HG02884 (cell line): Measurements from ENCODE around the gene LZTR1.

Experiments used
- ATAC-seq: cut with Tn5 transposase; IDR thresholded peaks from one replicate; pipeline ENCODE4 v1.9.1; 2021; ENCODE audit warnings: mild to moderate bottlenecking, moderate library complexity; ENCODE audit not compliant: unreplicated experiment

Gene LZTR1

DNA sequence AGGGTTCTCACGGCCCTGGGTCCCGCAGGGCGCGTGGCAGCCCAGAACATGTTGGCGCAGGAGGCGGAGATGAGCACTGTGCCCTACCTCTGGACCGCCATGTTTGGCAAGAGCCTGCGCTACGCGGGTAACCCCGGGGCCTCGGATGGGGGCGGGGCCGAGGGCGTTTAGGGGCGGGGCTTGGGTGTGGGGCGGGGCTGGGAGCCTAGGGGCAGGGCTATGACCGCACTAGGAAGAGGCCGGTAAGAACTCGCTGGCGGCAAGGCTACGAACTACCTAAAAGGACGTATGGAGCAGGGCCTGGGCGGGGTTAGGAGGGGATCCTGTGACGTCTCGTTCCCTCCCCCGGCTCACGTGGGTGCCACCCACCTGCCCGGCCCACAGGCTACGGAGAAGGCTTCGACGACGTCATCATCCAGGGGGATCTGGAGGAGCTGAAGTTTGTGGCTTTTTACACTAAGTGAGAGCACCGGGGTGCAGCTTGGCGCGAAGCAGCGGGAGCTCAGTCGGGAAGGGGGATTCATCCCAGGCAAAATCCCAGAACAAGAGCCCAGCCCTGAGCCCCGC, 2.8 kb upstream of the LZTR1 start:
- no peak for ATAC-seq

DNA sequence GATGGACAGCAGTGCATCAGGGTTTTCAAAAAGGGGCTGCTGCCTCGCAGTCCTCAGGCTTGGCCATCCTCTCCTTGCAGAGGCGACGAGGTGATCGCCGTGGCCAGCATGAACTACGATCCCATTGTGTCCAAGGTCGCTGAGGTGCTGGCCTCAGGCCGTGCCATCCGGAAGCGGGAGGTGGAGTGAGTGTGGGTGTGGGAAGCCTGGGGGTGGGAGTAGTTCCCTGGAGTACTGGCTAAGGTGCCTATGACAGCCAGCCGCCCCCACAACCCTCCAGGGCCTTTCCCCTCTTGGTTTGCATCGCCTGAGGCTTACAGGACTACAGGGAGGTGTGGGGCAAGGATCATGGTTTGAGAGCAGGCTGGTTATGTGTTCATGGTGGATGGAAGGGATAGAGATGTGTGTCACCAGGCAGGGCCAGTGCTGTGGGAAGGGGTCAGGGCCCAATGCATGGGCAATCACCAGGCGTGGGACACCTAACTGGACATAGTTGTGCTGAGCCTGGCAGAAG, 2.1 kb upstream of the LZTR1 start:
- no peak for ATAC-seq

DNA sequence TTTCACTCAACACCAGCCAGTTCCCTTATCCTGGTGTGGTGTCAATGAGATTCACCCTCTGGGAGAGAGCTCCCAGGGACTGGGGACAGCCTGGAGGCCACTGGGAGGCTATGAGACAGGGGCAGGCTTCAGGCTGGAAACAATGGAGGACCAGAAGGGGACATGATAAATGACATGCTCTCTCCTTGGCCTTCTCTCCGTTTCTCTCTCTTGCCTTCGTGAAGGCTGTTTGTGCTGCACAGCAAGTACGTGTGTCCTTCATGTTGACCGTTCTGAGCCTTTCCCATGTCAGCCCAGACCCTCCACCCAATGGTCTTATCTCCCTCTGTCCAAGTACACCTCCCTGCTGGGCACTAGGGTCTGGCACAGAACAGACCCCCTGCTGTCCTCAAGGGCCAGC, 1.6 kb upstream of the LZTR1 start:
- ATAC-seq = no peak

DNA sequence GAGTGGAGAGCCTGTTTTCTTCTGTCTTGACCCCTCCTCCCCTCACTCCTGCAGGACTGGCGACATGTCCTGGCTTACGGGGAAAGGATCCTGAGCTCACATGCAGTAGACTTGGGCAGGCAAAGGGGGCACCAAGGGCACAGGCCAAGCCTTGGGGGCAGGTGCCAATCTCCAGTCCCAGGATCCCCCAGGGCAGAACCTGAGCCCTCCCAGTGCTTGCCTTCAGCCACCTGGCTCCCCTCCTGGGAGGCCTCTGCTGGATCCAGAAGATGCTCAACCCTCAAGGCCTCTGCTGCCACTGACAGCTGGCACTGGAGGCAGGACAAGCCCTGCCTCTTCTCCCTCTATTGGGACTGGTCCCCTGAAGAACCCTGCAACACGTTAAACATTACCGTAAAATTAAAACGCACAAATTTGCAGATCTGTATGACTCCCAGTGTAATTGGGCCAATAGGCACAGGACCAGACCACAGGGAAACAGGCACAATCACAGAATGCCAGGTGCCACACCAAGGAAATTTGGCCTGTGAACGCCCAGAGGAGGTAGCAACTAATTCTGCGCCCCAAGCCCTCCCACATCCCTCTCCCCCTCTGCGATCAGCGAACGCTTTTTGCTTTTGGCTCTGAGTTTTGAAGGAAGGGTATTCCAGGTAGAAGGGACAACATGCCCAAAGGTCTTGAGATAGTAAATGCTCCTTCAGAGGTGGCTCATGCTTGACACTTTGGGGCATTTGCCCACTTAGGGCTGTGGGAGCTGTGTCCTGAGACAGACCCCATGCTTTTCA, 967 bp upstream of the LZTR1 start:
- no peak for ATAC-seq

DNA sequence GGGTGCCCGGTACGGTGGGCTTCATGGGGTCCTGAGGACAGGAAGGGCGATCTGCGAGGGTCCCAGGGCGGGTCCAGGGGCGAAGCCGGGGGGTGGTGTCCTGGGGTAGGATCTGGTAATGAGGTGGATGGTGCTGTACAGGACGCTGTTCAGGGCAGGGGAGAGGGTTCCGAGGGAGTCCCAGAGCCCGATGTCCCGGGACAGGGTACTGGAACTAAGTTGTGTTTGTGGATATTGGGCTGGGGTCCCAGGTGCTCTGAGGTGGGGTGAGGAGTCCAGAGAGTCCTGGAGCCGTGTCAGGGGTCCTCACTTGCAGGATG, 426 bp downstream of the LZTR1 start:
- no peak for ATAC-seq

DNA sequence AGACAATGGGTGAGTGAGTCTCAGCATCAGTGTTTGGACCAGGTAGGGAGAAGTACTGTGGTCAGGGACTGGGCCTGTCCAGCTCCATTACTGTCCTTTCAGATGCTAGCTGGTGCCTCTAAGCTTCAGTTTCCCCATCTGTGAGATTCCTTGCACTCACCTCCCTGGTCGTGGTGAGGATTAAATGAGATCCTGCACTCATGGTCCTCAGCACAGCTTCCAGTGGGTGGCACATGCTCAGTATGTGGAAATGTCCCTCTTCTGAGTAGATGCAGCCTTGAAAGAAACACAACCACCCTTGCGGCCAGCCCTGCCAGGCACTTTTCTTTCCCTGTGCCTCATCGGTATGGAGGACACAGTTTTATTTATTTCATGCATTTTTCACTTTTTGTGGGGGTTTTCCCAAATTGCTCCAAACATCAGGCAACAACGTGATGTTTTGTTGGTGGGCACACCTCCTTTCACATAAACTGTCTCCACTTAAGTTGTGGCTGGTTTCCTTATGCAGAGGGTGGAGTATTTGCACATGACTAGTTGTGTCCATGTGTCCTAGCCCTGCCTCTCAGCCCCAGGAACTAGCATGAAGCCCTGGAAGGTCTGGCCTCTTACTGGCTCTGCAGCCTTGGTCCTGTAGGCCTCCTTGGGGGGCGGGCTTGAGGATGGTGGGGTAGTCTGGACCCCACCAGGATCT, 1.1 kb downstream of the LZTR1 start:
- no peak for ATAC-seq

DNA sequence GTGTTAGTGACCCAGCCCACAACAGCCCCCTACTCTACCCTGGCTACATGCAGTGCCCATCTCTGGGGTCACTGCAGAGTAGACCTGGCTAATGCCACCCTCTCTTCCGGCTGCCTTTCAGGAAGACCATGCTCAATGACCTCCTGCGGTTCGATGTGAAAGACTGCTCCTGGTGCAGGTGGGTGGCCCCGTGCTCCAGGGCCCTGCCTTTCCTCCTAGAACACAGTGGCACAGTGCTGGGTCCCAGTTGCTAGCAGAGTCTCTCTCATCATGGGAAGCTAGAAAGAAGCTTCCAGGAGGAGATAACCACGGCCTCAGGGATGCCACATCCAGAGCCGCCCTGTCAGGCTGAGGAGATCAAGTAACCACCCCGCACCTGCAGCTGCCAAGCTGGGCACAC, 3.6 kb downstream of the LZTR1 start:
- ATAC-seq = no peak

DNA sequence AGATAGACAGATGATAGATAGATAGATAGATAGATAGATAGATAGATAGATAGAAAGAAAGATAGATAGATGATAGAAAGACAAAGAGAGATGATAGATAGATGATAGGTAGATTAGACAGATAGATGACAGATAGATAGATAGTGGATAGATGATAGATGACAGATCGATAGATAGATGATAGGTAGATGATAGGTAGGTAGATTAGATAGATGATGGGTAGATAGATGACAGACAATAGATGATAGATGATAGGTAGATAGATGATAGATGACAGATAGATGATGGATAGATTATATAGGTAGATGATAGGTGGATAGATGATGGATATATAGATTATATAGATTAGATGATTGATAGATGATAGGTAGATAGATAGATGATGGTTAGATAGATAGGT, 4.3 kb downstream of the LZTR1 start:
- ATAC-seq = no peak

DNA sequence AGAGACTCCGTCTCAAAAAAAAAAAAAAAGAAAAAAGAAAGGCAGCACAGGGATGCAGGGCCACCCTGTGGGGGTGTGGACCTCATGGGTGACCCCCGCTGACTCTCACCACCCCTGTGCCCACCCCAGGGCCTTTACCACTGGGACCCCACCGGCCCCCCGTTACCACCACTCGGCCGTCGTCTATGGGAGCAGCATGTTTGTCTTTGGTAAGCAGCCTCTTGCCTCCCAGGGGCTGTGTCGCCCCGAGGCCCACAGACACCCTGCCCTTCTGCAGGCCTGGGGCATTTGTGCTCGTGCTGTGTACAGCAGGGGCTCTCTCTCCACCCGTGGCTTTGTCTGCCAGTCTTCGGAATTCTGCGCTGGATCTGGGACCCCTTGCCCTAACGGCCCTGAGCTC, 5.3 kb downstream of the LZTR1 start:
- ATAC-seq = no peak

DNA sequence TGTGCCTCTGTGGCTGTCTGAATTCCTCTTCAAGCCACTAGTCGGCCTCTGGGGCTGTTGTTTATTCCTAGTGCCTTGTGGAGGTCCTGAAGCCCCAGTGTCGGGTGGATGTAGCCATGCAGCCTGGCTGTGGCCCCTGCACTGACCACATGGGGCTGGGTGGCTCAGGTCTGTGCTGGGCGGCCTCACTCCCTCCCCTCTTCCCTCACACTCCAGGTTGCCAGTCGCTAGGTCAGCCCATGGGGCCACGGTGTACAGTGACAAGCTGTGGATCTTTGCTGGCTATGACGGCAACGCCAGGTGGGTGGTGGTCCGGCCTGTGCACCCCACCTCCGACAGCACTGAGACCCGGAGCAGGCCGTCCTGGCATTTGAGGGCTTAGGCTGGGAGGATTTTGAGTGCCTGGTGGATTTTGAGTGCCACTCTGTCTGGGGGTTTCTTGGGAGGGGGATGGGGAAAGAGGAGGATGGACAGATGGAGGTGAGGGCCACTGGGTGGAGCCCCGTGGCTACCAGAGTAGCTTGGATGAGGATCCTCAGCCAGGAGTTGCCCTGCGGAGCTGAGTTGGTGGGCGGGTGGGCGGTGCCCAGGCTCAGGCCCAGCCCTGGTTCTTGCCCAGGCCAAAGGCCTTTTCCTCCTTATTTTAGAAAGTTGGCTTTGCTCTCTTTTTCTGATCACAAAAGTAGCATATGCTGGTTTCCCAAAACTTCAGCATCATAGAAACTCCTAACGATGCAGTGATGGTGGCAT, 6.7 kb downstream of the LZTR1 start:
- no peak for ATAC-seq

DNA sequence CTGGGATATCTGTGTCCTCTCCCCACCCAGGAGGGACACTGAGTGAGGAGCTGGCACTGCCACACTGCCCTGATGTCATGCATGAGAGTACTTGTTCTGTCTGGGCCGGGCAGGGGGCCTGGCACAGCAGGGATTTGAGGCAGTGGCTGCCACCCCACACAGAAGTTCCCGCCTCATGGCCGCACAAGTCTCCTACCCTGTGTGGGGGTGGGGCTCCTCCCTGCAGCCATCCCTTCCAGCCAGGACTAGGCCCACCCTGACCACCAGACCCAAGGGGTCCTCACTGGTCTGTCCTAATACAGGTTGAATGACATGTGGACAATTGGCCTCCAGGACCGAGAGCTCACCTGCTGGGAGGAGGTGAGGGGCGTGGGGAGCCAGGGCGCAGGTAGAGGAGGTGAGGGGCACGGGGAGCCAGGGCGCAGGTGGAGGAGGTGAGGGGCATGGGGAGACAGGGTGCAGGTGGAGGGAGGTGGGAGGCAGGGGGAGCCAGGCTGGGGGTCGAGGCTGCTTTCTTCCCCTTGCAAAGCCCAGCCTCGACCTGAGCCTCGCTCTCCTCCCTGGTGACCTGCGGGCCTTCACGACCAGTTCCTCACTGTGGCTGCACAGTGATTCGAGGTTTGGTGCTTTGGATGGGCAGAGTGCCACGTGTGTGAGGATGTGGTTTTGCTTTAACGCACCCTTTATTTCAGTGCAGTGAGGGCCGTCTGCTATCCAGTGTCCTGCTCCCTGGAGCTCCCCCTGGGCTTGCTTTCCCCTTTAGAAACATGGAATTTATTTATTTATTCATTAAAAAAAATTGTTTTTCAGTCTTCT, 7.4 kb downstream of the LZTR1 start:
- ATAC-seq = no peak

DNA sequence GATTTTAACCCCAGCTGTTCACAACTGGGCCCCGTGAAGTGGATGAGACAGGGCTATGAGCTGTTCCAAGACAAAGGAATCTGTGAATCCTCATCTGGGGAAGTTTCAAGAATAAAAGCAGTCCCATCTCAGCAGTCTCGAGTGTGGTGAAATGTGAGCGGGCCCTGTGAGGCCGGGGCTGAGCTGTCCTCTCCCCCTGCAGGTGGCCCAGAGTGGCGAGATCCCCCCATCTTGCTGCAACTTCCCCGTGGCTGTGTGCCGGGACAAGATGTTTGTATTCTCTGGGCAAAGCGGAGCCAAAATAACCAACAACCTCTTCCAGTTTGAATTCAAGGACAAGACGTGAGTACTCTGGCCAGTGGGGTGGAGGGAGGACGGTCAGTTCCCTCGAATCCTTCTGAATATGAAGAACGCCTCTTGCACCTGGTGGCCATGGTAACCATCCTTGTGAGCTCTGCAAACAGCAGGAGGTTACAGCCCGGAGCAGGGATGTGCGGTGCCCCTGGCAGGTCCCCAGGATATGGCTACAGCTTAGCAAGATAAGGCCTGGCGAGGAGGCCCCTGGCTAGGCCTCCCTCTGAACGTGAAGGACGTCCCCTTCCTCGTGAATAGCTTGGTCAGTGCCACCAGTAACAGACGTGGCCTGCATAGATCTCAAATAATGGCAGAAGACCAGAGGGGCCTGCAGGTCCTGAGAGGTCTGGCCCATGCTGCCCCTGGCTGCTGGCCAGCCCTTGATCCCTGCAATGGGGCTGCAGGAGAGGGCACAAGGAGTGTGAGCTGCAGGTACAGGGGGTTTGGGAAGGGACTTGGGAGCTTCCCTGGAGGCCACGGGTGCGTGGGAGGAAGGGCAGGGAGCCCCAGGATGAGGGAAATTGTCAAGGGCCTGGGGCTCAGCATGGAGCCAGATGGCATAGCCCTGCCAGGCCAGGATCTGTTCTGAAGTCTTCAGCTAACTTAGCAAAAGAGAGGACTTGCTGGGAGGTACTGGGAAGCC, 8.4 kb downstream of the LZTR1 start:
- no peak for ATAC-seq

DNA sequence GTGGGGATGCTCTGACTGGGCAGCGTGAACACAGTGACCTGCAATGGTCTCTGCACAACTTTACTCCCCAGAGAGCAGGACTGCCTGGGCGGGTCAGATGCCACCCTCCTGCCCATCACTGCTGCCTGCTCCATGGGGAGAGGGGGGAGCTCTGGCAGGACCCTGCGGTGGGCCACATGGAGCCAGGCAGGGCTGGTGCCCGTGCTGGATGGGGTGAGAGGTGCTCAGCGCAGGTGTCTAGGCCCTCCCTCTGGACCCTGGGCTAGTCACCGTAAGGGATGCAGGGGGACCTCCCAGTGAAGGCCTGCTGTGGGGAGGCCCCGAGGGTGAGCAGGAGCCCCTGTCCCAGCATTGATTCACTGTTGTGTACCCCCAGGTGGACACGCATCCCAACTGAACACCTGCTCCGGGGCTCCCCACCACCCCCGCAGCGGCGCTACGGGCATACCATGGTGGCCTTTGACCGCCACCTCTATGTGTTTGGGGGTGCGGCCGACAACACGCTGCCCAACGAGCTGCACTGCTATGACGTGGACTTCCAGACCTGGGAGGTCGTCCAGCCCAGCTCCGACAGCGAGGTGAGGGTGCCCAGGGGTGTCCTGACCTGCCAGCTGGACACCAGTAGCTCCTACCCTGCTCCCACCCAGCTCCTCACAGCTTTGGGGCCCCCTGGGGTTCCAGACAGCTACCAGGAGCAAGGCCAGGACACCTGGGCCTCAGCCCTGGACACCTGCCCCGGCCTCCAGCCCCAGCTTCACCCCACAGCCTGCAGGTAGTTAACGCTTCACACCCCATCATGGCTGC, 9.4 kb downstream of the LZTR1 start:
- no peak for ATAC-seq

DNA sequence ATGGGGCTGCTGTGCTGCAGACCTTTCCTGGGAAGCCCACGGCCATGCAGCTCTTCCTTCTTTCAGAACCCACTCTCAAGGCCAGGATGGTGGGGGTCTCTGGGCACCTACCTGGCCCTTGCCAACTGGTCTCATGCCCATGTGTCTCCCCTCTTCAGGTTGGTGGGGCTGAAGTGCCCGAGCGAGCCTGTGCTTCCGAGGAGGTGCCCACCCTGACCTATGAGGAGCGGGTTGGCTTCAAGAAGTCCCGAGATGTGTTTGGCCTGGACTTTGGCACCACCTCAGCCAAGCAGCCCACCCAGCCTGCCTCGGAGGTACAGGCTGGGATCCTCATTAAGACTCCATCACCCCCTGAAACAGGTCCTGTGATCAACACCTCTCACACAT, 10.0 kb downstream of the LZTR1 start:
- ATAC-seq = no peak

DNA sequence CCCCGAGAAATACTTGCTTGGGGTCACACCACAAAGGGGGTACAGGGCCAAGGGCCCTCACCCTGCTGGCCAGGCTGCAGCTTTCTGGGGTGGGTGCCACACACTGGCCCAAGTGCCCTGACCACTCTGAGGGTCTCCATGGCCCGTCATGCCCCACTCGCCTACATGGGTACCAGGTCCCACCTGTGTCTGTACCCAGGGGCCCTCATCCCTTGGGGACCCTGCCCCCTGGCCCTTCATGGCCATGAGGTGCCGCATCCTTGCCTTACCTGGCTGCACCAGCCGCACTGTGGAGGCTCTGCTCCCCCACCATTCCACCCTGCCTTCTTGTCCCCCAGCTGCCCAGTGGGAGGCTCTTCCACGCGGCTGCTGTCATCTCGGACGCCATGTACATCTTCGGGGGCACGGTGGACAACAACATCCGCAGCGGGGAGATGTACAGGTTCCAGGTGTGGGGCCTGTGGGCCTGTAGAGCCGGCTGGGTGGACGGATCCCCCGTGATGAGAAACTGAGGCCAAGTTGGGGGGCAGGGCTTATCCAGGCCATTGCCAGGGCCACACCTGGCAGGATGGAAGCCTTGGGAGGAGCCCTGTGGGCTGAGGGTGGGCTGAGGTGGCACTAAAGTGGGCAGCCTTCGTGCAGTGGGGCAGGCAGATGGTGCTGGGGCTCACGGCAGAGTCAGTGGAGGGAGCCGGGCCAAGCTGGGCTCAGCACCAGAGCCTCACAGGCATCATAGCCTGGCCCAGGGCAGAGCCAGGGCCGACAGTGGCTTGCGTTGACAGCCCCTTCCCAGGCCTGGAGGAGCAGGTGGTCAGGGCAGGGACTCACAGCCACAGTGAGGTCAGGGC, 10.6 kb downstream of the LZTR1 start:
- no peak for ATAC-seq

DNA sequence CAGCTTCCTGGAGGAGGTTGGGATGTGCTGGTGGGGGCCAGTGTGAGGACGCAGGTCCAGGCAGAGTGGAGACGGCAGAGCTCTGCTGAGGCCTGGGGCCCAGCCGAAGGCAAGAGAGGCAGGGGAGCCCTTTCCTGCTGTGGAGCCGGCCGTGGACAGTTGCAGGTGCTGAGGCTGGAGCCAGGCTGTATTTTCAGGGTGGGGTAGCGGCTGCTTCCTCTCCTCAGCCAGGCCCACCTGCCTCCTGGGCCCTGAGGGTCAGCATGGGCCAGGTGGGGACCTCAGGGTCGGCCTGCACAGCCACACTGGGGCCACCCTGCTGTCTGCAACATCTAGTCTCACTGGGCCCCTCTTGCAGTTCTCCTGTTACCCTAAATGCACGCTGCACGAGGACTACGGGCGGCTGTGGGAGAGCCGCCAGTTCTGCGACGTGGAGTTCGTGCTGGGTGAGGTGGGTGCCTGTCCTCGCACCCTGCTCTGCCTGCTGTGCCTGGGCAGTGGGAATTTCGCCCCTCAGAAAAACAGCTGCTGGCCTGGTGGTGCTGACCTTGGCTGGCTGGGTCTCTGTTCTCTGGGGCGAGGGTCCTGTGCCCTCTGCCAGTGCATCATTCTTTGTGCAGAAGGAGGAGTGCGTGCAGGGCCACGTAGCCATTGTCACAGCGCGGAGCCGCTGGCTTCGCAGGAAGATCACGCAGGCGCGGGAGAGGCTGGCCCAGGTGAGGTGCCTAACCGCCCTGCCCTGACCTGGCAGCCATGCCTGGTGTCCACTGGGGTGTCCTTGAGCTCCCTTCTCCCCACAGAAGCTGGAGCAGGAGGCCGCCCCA, 11.4 kb downstream of the LZTR1 start:
- ATAC-seq = no peak
